ENCODE results near the gene DNAH12.

DNA sequence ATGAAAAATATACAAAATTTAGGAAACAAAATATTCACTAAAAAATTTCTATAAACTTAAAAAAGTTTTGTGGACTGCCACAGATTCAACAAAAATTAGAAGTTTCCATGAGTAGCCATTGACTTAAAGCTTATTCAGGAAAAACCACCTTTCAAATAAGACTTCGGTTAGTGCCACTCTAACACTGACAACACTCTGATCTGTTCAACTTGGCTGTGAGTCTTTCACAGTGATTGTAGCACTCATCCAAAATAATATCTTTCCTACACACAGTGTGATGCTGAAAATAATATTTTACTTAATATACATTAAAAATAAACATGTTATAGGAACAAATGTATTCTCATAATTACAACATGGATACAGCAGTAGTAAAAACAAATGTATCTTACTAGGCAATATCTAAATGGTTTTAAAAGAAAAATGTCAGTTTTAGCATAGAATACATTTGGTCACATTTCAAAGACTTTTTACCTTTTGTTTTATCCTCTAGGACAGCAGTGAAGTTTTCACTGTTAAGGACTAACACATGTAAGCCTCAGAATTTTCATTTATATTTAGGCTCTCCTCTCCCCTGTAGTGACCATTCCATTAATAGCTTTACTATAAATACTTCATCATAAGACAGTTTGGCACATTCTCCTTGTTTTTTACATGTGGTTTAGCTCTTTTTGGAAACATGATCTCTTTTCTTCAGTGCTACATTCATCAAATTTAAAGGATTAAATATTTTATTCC is 251.8 kb downstream of the DNAH12 start, which contains the start of gene ASB14:
- TF ChIP-seq RCOR1 (IDR thresholded peaks at IDR 0.05; ENCODE audit: low read length) = no peak
- no peak for TF ChIP-seq CTCF (IDR thresholded peaks at IDR 0.05)
- TF ChIP-seq TAF1 (IDR thresholded peaks at IDR 0.05; ENCODE audit: borderline replicate concordance, low read depth, low read length) = no peak
- TF ChIP-seq JUND (IDR thresholded peaks at IDR 0.05) = no peak
- no peak for TF ChIP-seq POLR2AphosphoS5 (IDR thresholded peaks at IDR 0.05; ENCODE audit: low read depth, low read length)
- no peak for TF ChIP-seq NFIC (IDR thresholded peaks at IDR 0.05; ENCODE audit: borderline replicate concordance)
- TF ChIP-seq YY1 (IDR thresholded peaks at IDR 0.05; ENCODE audit: low read depth) = no peak
- TF ChIP-seq MXI1 (IDR thresholded peaks at IDR 0.05; ENCODE audit: low read depth, low read length) = no peak
- TF ChIP-seq, protein P1, sequence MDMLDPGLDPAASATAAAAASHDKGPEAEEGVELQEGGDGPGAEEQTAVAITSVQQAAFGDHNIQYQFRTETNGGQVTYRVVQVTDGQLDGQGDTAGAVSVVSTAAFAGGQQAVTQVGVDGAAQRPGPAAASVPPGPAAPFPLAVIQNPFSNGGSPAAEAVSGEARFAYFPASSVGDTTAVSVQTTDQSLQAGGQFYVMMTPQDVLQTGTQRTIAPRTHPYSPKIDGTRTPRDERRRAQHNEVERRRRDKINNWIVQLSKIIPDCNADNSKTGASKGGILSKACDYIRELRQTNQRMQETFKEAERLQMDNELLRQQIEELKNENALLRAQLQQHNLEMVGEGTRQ (IDR thresholded peaks at IDR 0.05; ENCODE audit: borderline replicate concordance, low read depth, low read length) = no peak
